Astrocyte of the spinal cord (primary cell): ENCODE results near the gene HS6ST3.

Experiments
- DNase-seq: peaks from one replicate; pipeline ENCODE4 v3.0.0; 2011; ENCODE audit warnings: low read depth, low spot score
- H3K4me3 ChIP-seq: 2 replicates; pipeline ENCODE4 v1.5.1; 2011; ENCODE audit warnings: low read depth, mild to moderate bottlenecking, low read length, moderate library complexity
- CTCF ChIP-seq: IDR thresholded peaks from 2 replicates; pipeline ENCODE4 v1.5.1; 2012; ENCODE audit warnings: low read depth, mild to moderate bottlenecking, low read length, inconsistent platforms
- in situ Hi-C: cut with HindIII; loops from 2 replicates; pipeline ENCODE4 v1.10.0; 2017; ENCODE audit warnings: low sequenced_read_pairs

Gene HS6ST3

GRCh38 chr13:96553796-96554195 is 463.9 kb downstream of the HS6ST3 start:
- in situ Hi-C loops: no loop called here
- no peak for DNase-seq
- H3K4me3 ChIP-seq: no peak overlapping the region
- no peak for TF ChIP-seq CTCF

GRCh38 chr13:96573563-96573962 is 483.7 kb downstream of the HS6ST3 start:
- in situ Hi-C loops: no loop called here
- no peak for TF ChIP-seq CTCF

GRCh38 chr13:96575423-96576320 is 485.8 kb downstream of the HS6ST3 start:
- no peak for DNase-seq
- TF ChIP-seq CTCF: no peak
- in situ Hi-C loops: no loop called here
- no peak overlapping the region for H3K4me3 ChIP-seq

More at GRCh38 chr13:96573563-96573962, 483.7 kb downstream of the HS6ST3 start:
- DNase-seq: no peak
- H3K4me3 ChIP-seq: no peak overlapping the region

- no peak for TF ChIP-seq CTCF
- no peak overlapping the region for H3K4me3 ChIP-seq
- in situ Hi-C loops: no loop called here
- no peak for DNase-seq
These were observed 491.8 kb downstream of the HS6ST3 start for GRCh38 chr13:96581741-96582140.

GRCh38 chr13:96615252-96615651 is 525.3 kb downstream of the HS6ST3 start:
- no peak for DNase-seq
- in situ Hi-C loops: no loop called here
- no peak for TF ChIP-seq CTCF
- H3K4me3 ChIP-seq: no peak overlapping the region

- no peak for DNase-seq
- no peak overlapping the region for H3K4me3 ChIP-seq
- TF ChIP-seq CTCF: no peak
- in situ Hi-C loops: no loop called here
These were observed 527.6 kb downstream of the HS6ST3 start for GRCh38 chr13:96617528-96617927.
